SU-DHL-6 (cell line): ENCODE measurements around the gene WDPCP.

Source experiments
- CTCF ChIP-seq: fragments of 200-600 bp; sonication (generic); IDR thresholded peaks from one replicate; pipeline ENCODE4 v1.5.1; 2017; ENCODE audit warnings: antibody characterized with exemption, mild to moderate bottlenecking, low read length, moderate library complexity; ENCODE audit not compliant: insufficient read depth, poor library complexity, severe bottlenecking
- EZH2phosphoT487 ChIP-seq: fragments of 200-600 bp; sonication (generic), shearing (Covaris generic); conservative IDR thresholded peaks from 2 replicates; pipeline ENCODE4 v1.6.1; 2018; ENCODE audit warnings: mild to moderate bottlenecking, antibody characterized with exemption, low read length, moderate library complexity, mixed read lengths

- TF ChIP-seq CTCF (no peak), EZH2phosphoT487 (no peak)
Measured at GRCh38 chr2:63326473-63326872, 261.8 kb downstream of the WDPCP start.
